GM12872 (cell line): ENCODE results near the gene TECPR2.

Experiments used
- TF ChIP-seq, protein P1 (sequence below): IDR thresholded peaks from 3 replicates; pipeline ENCODE4 v1.5.1; 2011; ENCODE audit warnings: low read depth, mild to moderate bottlenecking, low read length, moderate library complexity; ENCODE audit not compliant: insufficient read depth

Gene TECPR2

DNA sequence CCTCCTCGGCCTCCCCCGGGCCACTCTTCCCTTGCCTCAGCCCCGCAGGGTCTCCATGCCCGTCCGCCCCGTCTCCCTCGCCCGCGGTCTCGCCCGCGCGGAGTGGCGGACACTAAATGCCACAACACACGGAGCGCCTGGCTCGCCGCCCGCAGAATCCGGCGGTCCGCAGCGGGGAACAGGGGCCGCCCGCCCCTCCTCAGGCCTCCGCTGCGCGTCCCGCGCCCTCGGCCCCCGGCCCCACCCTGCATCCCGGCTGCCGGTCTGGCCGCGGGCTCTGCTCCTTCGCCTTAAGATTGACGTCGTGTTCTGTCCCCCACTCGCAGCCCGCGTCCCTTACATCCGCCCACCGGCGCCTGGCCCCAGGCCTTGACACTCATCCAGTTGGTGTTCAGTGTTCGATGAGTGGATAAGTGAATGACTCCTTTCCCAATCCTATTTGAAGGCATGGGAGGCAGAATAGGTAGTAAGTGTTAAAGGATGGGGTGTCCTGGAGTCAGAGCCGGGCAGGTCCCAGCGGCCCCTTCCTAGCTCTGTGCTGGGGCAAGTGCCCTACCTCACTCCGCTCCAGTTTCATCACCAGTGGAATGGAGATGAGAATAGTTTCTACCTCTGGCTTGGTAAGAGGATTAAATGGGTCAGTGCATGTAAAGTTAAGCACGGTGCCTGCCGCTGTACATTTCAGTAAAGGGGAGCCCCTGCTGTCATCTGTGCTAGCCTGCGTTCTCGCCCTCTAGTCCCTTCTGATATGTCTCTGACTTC lies 622 bp downstream of the TECPR2 start:
- TF ChIP-seq, protein P1, sequence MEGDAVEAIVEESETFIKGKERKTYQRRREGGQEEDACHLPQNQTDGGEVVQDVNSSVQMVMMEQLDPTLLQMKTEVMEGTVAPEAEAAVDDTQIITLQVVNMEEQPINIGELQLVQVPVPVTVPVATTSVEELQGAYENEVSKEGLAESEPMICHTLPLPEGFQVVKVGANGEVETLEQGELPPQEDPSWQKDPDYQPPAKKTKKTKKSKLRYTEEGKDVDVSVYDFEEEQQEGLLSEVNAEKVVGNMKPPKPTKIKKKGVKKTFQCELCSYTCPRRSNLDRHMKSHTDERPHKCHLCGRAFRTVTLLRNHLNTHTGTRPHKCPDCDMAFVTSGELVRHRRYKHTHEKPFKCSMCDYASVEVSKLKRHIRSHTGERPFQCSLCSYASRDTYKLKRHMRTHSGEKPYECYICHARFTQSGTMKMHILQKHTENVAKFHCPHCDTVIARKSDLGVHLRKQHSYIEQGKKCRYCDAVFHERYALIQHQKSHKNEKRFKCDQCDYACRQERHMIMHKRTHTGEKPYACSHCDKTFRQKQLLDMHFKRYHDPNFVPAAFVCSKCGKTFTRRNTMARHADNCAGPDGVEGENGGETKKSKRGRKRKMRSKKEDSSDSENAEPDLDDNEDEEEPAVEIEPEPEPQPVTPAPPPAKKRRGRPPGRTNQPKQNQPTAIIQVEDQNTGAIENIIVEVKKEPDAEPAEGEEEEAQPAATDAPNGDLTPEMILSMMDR, result no peak

DNA sequence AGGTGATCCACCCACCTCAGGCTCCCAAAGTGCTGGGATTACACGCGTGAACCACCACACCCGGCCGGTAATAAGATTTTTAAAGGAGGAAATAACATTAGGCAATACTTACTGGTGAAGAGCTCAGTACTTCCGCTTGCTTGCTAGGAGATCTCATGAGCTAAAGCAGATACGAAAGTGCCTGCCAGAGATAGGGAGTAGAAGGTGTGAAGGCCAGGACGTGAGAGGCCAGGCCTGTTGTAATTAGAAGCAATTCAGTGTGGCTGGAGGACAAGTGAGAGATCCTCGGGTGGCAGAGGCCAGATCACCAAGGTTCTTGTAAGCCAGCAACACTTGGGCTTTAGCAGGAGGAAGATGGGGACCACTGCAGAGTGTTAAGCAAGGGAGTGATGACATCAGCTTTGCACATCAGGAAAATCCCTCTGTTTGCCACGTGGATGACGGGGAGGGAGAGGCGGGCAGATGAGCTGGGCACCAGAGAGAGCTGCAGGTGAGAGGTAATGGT lies 7.6 kb downstream of the TECPR2 start:
- TF ChIP-seq, protein P1, result no peak

DNA sequence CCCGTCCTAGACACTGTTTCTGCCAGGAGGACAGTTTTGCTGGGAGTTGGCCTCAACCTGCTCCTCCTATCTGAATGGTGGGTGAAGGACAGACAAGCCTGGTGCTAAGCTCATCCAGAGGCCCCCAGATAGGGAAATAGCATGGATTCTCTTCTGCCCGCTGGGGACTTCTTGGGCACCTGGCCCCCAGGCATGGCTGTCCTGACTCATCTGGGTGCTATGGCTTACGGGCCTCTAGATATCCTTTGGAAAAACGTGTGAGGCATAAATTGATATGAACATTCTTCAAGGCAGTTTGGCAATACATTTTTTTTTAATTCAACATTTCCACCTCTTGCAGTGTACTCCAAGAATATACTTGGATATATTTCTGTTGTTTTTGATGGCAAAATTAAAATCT lies 8.6 kb downstream of the TECPR2 start:
- TF ChIP-seq, protein P1, result no peak

DNA sequence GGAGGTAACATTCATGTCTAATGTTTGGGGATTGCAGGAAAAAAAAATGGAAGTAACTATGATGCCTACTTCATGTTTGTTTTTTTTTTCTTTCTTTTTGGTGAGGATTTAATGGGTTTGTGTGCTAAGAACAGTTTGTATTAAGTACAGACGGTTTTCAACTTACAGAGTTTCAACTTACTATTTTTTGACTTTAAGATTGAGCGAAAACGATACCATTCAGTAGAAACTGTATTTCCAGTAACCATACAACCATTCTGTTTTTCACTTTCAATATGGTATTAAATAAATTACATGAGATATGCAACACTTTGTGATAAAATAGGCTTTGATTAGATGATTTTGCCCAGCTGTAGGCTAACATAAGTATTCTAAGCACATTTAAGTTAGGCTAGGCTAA lies 10.4 kb downstream of the TECPR2 start:
- TF ChIP-seq, protein P1, result no peak

DNA sequence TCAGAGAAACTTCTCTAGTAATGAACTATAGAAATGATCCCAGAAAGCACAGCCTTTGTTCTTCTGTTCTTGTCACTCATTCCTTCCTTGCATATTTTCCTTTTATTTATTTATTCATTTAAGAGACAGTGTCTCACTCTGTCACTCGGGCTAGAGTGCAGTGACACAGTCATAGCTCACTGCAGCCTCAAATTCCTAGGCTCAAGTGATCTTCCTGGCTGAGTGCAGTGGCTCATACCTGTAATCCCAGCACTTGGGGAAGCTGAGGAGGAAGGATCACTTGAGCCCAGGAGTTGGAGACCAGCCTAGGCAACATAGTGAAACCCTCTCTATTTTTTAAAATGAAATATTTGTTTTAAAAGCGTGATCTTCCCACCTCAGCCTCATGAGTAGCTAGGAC lies 11.5 kb downstream of the TECPR2 start:
- TF ChIP-seq, protein P1, result no peak

DNA sequence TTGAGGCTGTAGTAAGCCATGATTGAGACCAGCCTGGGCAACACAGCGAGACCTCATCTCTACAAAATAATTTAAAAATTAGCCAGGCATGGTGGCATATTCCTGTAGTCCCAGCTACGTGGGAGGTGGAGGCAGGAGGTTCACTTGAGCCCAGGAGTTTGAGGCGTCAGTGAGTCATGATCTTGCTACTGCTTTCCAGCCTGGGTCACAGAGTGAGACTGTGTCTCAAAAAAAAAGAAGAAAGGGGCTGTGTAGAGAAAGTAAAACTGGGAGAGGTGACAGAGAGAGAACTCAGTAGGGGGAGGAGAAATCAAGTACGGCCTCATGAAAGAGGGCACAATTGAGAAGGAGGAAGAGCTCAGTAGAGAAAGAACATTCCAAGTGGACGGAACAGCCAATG lies 12.4 kb downstream of the TECPR2 start:
- TF ChIP-seq, protein P1, result no peak

DNA sequence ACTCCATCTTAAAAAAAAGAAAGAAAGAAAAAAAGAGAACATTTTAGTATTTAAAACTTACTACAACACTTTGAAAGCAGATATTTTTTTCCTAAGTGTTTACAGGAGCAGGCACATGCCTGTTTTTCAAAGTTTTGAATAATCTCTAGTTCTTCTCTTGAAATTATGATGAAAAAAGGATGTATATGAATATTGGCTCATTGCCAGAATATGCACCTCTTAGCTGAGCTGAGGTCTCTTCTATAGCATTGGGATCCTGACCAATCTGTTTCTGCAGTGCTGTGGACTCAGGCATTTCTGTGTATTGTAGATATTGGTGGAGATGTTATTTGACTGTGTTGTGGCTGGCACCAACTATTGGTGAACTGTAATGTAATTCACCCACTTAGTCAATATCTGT lies 15.0 kb downstream of the TECPR2 start:
- TF ChIP-seq, protein P1, result no peak
